Measurements from ENCODE around the gene SLC17A9. TPM values are rescaled to one million over a fixed set of nuclear protein-coding genes. Genes with fewer than 3 reads are reported as not detected.

The SLC17A9 gene
- total RNA-seq, 2 donors from 2014 or later: 5.2 to 7.0 TPM

- Mint-ChIP-seq H3K9me3 (no peaks in the 10 kb centered on the region), H3K4me1 (no peaks in the 10 kb centered on the region), H3K4me3 (peak overlapping the region; percentile 7), H3K27ac (no peak overlapping the region), H3K36me3 (ENCODE audit: low read depth) (no peaks in the 10 kb centered on the region), H3K27me3 (peaks cover 9% of the 10 kb centered on the region)
- no peak for ATAC-seq (replicated peaks)
Measured at GRCh38 chr20:62982124-62983075, 29.9 kb downstream of the SLC17A9 start.

GRCh38 chr20:62983210-62983609, 30.7 kb downstream of the SLC17A9 start:
- Mint-ChIP-seq H3K27me3 (peaks cover 9% of the 10 kb centered on the region), H3K36me3 (ENCODE audit: low read depth) (no peaks in the 10 kb centered on the region), H3K27ac (no peak overlapping the region), H3K4me3 (no peak overlapping the region), H3K4me1 (no peaks in the 10 kb centered on the region), H3K9me3 (no peaks in the 10 kb centered on the region)
- no peak for ATAC-seq (replicated peaks)

DNA sequence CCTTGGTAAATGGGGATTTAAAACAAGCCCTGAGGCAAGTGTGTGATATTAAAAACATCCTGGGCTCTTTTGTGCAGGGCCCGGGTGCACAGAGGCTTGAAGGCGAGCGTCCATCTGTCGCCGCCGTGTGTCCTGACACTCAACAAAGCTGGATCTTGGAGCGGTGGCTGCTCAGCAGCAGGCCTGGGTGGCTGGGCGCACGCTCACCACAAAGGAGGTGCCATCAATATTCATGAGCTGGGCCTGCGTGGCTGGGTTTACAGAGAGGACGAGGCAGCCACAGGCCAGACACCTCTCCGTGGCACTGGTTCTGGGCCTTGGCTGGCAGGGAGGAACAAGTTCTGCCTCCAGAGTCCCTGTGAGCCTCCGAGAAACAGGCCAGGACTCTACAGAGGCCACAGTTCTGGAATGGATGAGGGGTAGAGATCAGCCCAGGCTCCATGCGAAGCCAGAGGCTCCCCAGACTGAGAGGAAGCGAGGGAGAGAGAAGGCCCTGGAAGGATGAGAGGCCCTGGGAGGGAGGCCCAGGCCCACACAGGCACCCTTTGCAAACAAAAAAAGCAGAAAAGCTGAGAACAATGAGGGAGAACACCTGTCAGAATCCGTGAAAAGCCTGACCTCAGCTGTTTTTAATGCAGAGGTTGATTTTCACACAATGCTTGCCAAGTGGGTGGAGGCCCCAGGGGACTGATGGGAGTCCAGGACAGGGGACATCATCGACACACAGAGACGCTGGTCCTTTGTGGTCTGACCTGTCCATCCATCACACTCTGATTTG, 32.3 kb downstream of the SLC17A9 start:
- ATAC-seq (replicated peaks): no peak
- no peak overlapping the region for H3K4me3 Mint-ChIP-seq
- no peaks in the 10 kb centered on the region for H3K9me3 Mint-ChIP-seq
- H3K36me3 Mint-ChIP-seq (ENCODE audit: low read depth): no peaks in the 10 kb centered on the region
- H3K27me3 Mint-ChIP-seq: peaks cover 6% of the 10 kb centered on the region
- no peak overlapping the region for H3K27ac Mint-ChIP-seq
- H3K4me1 Mint-ChIP-seq: no peaks in the 10 kb centered on the region

- Mint-ChIP-seq H3K27me3 (peaks cover 6% of the 10 kb centered on the region), H3K9me3 (no peaks in the 10 kb centered on the region), H3K4me3 (no peak overlapping the region), H3K4me1 (no peaks in the 10 kb centered on the region), H3K36me3 (ENCODE audit: low read depth) (no peaks in the 10 kb centered on the region), H3K27ac (no peak overlapping the region)
- no peak for ATAC-seq (replicated peaks)
Measured at GRCh38 chr20:62985444-62985778, 32.9 kb downstream of the SLC17A9 start.

GRCh38 chr20:62986257-62986800, 33.8 kb downstream of the SLC17A9 start:
- no peaks in the 10 kb centered on the region for H3K36me3 Mint-ChIP-seq (ENCODE audit: low read depth)
- no peak for ATAC-seq (replicated peaks)
- no peaks in the 10 kb centered on the region for H3K9me3 Mint-ChIP-seq
- H3K4me3 Mint-ChIP-seq: no peak overlapping the region
- no peaks in the 10 kb centered on the region for H3K4me1 Mint-ChIP-seq
- no peak overlapping the region for H3K27ac Mint-ChIP-seq
- H3K27me3 Mint-ChIP-seq: peaks cover 8% of the 10 kb centered on the region

DNA sequence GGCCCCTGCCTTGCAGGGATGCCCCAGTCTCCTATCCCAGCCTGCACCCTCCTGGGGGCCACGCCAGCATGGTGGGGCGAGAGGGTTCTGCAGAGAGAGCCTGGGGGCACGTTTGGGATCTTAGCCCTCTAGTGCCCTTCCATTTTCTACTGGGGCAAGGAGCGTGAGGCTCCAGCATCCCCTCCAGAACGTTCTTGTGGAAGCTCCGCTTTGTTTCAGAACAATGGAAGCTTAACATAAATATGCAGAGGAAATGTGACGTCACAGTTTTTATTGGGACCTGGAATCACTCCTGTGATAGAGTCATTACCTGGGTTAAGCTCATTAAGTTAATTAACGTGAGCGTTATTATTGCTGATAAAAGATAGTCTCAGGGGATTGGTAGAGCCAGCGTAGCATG, 34.6 kb downstream of the SLC17A9 start:
- no peaks in the 10 kb centered on the region for H3K4me1 Mint-ChIP-seq
- peaks cover 6% of the 10 kb centered on the region for H3K27me3 Mint-ChIP-seq
- no peak overlapping the region for H3K4me3 Mint-ChIP-seq
- H3K36me3 Mint-ChIP-seq (ENCODE audit: low read depth): no peaks in the 10 kb centered on the region
- H3K27ac Mint-ChIP-seq: no peak overlapping the region
- no peaks in the 10 kb centered on the region for H3K9me3 Mint-ChIP-seq
- no peak for ATAC-seq (replicated peaks)

DNA sequence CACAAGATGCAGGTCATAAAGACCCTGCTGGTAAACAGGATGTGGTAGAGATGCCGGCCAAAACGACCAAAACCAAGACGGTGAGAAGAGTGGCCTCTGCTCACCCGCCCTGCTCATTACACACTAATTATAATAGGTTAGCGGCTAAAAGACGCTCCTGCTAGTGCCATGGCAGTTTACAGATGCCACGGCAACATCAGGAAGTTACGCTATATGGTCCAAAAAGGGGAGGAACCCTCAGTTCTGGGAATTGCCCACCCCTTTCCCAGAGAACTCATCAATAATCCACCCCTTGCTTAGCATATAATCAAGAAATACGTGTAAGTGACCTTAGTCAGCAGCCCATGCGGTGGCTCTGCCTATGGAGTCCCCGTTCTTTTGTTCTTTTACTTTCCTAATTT, 36.7 kb downstream of the SLC17A9 start:
- H3K36me3 Mint-ChIP-seq (ENCODE audit: low read depth): no peaks in the 10 kb centered on the region
- H3K4me3 Mint-ChIP-seq: peak overlapping the region; percentile 48
- H3K27ac Mint-ChIP-seq: no peak overlapping the region
- no peaks in the 10 kb centered on the region for H3K9me3 Mint-ChIP-seq
- H3K4me1 Mint-ChIP-seq: no peaks in the 10 kb centered on the region
- peak; percentile 76 for ATAC-seq (replicated peaks)
- peaks cover 4% of the 10 kb centered on the region for H3K27me3 Mint-ChIP-seq

DNA sequence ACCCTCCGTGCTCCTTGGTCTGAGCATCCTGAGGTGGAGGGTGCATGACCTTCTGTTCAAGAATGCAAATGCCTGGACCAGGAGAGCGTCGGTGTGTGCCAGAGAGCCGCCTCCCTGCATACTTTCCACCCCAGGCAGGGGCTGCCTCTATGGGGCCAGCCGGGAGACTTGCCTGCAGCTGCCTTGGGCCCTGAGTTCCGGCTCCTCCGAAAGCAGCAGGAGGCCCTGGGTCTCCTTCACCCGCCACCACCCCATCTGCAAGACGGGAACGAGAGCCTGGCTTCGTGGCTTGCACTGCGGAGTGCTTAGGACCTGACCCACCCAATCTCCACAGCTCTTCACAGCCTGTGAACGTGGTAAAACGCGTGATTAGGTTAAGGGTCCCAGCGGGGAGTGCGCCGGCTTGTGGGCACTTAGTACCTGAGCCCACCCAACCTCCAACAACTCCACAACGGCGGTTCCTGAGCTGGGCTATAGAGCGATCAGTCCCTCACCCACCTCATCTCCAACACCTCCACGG, 37.9 kb downstream of the SLC17A9 start:
- ATAC-seq (replicated peaks): no peak
- no peaks in the 10 kb centered on the region for H3K9me3 Mint-ChIP-seq
- no peak overlapping the region for H3K4me3 Mint-ChIP-seq
- no peaks in the 10 kb centered on the region for H3K36me3 Mint-ChIP-seq (ENCODE audit: low read depth)
- no peak overlapping the region for H3K27ac Mint-ChIP-seq
- peaks cover 7% of the 10 kb centered on the region for H3K27me3 Mint-ChIP-seq
- no peaks in the 10 kb centered on the region for H3K4me1 Mint-ChIP-seq

- Mint-ChIP-seq H3K27me3 (peaks cover 8% of the 10 kb centered on the region), H3K9me3 (no peaks in the 10 kb centered on the region), H3K4me1 (no peaks in the 10 kb centered on the region), H3K27ac (no peak overlapping the region), H3K36me3 (ENCODE audit: low read depth) (no peaks in the 10 kb centered on the region), H3K4me3 (no peak overlapping the region)
- no peak for ATAC-seq (replicated peaks)
Measured at GRCh38 chr20:62991196-62991807, 38.8 kb downstream of the SLC17A9 start.

- Mint-ChIP-seq H3K4me3 (no peak overlapping the region), H3K27ac (no peak overlapping the region), H3K4me1 (no peaks in the 10 kb centered on the region), H3K27me3 (peaks cover 10% of the 10 kb centered on the region), H3K9me3 (no peaks in the 10 kb centered on the region), H3K36me3 (ENCODE audit: low read depth) (no peaks in the 10 kb centered on the region)
- no peak for ATAC-seq (replicated peaks)
Measured at GRCh38 chr20:62991863-62992262, 39.4 kb downstream of the SLC17A9 start.

- H3K27me3 Mint-ChIP-seq: peaks cover 22% of the 10 kb centered on the region
- no peak overlapping the region for H3K4me3 Mint-ChIP-seq
- no peaks in the 10 kb centered on the region for H3K4me1 Mint-ChIP-seq
- H3K36me3 Mint-ChIP-seq (ENCODE audit: low read depth): no peaks in the 10 kb centered on the region
- no peak for ATAC-seq (replicated peaks)
- no peaks in the 10 kb centered on the region for H3K9me3 Mint-ChIP-seq
- no peak overlapping the region for H3K27ac Mint-ChIP-seq
Measured at GRCh38 chr20:62993856-62994494, 41.5 kb downstream of the SLC17A9 start.

- Mint-ChIP-seq H3K27me3 (peaks cover 25% of the 10 kb centered on the region), H3K4me3 (no peak overlapping the region), H3K36me3 (ENCODE audit: low read depth) (no peaks in the 10 kb centered on the region), H3K27ac (no peak overlapping the region), H3K9me3 (no peaks in the 10 kb centered on the region), H3K4me1 (no peaks in the 10 kb centered on the region)
- no peak for ATAC-seq (replicated peaks)
Measured at GRCh38 chr20:62994869-62995281, 42.4 kb downstream of the SLC17A9 start.

- Mint-ChIP-seq H3K36me3 (ENCODE audit: low read depth) (no peaks in the 10 kb centered on the region), H3K9me3 (no peaks in the 10 kb centered on the region), H3K4me1 (no peaks in the 10 kb centered on the region), H3K4me3 (no peak overlapping the region), H3K27me3 (peaks cover 31% of the 10 kb centered on the region), H3K27ac (no peak overlapping the region)
- no peak for ATAC-seq (replicated peaks)
Measured at GRCh38 chr20:62995481-62995880, 43.0 kb downstream of the SLC17A9 start.

All from activated T-helper 17 cell treated with anti-CD3 and anti-CD28 coated beads, Interleukin-2, amount 50 U/mL, for 72 hours (primary cell).